Muscle of arm (tissue), 12 donors: ENCODE results near the gene BTBD19. TPM values are rescaled to one million over a fixed set of nuclear protein-coding genes. Genes with fewer than 3 reads are reported as not detected.
"Not testable (repeated sequence)": the region's sequence is repeated elsewhere in the genome, so short reads cannot be mapped to it uniquely, and the experiment has no call there.

ENCODE experiments used
- DNase-seq: peaks from one replicate; pipeline ENCODE4 v3.0.0-alpha.2; 2013
- polyA plus RNA-seq, 12 donors: library from polyadenylated mRNA; unstranded; fragments of 120-200 nt; gene quantifications; one replicate each; pipeline ENCODE4 v1.2.1, GENCODE V29; 2013; ENCODE audit not compliant: insufficient read length in 12 of 12

Gene BTBD19
- polyA plus RNA-seq, 12 donors, result 4.2 to 12.8 (median 6.9) TPM; not detected in 1

DNA sequence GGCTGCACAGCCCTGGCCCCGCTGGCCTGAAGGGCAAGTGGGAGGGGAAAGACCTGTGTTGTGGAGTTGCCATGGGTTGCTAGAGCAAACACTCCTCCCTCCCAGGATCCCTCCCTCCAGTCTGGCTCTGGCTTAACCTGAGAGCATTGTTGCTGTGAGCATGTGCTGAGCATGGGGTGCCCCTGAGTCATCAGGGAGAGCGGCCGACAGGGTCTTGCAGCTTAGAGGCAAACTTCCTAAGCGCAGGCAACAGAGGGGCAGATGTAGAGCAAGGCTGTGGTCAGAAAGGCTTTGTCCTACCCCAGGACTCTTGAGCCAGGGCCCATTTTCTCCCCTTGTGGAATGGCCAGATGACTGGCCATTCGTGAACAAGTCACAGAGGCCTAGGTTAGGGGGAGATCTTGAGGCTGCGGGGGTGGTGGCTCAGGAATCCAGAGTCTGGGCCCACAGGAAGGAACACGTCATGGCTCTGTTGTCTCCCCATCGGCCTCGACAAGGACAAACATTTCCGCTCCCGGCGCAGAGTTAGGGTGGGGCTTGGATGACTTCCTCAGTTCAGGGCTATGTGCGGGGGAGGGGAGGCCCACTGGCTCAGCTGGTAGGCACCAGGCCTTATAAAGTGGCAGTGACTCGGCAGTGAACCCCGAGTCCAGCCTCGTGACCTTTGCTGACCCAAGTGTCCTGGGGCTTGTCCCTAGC is 810 bp upstream of the BTBD19 start:
- peak; percentile 95 for DNase-seq

DNA sequence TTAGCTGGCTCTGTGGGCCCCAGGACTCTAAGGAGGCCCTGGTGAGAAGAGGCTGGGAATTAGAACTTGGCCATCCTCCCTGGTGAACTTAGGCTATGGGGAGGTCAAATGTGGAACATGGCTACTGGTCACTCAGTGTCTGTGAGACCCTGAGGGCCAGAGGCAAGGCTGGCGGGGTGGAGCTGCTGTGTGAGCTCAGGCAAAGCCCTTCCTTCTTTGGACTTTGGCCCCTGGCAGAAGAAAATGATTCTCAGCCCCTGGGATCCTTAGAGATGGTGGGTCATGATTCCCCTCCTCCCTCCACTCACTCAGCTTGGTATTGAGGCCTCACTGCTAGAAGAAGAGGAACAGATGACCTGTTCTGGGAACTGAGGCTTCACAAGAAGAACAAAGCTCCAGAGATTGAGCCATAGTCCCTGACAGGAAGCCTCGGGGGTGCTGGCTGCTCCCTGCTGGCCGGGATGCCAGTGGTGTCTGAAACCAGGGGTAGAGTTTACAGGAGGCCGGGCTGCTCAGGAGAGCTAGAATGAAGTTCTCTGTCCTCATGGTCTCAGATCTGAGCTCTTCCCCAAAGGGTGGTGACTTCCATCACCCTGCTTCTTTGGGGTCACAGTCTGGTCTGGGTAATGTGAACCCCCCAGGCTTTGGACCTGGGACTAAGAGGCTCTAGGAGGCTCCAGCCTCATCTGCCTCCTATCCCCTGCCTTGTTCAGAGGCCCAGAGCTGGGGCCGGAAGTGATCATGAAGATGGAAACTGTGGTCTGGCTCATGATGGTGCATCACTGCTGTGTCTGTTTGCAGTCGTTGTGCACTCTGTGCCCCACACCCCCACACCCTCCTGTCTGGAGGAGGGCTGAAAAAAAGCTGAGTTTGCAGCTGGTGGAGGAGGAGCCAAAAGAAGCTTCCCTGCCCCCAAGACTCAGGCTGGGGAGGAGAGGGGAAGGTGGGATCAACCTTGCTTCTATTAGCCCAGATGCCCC is 905 bp downstream of the BTBD19 start:
- peak; percentile 66 for DNase-seq

DNA sequence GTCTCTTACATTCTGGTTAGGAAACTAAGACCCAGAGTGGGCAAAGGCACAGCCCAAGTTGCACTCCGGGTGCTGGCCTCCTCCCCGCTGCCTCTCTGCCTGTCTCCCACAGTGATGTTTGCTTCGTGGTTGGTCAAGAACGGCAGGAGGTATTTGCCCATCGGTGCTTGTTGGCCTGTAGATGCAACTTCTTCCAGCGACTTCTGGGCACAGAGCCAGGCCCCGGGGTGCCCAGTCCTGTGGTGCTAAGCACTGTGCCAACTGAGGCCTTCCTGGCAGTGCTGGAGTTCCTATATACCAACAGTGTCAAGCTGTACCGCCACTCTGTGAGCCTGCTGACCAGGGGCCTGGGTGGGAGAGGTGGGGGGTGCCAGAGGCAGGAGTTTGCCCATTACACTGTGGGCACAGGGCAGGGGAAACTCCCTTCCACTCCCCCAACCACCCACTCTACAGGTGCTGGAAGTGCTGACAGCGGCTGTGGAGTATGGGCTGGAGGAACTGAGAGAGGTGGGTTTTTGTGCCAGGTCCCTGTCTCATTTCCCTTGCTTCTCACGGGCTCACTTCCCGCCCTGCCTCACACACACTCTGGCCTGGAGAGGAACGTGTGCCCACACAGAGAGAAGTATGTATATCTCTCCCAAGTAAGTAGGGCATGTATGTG is 1.9 kb downstream of the BTBD19 start:
- no peak for DNase-seq

DNA sequence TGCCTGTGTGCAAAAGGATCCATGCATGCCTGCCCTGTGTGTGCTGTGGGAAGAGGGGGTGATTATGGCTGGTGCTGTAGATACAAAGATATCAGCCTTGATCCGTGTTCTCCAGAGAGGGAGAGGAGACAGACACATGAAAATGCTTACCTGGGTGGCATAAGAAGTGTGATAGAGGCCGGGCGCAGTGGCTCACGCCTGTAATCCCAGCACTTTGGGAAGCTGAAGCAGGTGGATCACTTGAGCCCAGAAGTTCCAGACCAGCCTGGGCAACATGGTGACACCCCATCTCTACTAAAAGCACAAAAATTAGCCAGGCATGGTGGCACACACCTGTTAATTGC is 2.4 kb downstream of the BTBD19 start:
- DNase-seq, result not testable (repeated sequence)

DNA sequence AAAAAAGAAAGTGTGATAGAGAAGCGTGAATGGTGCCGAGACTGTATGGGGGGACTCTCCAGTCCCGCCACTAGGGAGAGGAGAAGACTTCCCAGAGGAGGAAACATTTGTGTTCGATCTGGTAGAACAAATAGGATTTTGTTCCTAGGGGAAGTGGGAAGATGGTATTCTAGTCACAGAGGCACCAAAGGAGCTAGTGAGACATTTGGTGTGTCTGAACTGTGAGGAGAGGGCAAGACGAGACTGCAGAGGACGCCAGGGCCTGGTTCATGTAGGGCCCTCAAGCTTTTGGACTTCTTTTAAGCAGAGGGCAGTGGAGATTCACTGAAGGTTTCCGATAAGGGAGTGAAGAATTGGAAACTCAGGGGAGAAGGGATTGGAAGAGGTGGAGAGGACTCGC is 2.9 kb downstream of the BTBD19 start:
- DNase-seq, result no peak

DNA sequence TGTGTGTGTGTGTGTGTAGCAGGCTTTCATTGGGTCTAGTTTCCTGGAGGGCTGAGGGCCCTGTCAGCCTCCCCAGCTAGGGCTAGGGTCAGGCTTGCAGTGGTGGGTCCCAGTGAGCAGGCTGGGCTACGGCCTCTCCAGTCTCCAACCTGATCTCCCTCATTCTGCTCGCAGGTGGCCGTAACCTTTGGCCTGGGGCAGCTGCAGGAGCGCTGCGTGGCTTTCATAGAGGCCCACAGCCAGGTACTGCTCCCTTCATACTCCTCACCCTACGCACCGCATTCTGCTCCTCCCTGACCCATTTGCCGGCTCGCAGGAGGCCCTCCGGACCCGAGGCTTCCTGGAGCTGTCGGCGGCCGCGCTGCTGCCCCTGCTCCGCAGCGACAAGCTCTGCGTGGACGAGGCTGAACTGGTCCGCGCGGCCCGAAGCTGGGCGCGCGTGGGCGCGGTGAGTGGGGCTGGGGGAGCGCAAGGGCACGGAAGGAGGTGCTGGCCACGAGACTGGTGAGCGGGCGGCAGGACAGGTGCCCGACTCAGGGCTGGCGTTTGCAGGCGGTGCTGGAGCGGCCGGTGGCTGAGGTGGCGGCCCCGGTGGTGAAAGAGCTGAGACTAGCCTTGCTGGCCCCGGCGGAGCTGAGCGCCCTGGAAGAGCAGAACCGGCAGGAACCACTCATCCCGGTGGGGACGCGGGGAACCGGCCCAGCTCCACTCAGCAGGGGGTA is 4.7 kb downstream of the BTBD19 start:
- no peak for DNase-seq

DNA sequence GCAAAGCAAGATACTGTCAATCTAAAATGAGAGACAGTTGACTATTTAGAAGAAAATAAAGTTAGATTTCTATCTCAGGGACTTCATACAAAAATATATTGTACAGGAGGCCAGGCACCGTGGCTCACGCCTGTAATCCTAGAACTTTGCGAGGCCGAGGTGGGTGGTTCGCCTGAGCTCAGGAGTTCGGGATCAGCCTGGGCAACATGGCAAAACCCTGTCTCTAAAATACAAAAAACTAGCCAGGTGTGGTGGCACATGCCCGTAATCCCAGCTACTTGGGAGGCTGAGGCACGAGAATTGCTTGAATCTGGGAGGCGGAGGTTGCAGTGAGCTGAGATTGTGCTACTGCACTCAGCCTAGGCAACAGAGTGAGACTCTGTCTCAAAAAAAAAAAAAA is 7.6 kb downstream of the BTBD19 start:
- DNase-seq, result not testable (repeated sequence)

DNA sequence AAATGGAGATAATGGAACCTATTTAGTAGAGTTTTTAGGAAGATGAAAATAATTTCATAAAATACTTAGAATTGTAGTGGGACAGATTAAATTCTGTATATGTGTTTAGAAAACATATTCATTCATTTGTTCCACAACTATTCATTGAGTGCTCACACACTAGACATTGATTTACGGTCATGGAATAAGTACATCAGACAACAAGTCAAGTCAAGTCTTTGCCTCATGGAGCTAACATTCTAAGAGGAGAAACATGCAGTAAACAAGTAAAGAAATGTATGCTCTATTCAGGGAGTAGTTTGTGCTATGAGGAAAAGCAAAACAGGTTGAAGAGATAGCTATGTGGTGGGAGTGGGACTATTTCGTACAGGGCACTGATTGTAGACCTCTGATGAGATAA is 9.0 kb downstream of the BTBD19 start:
- DNase-seq, result no peak

DNA sequence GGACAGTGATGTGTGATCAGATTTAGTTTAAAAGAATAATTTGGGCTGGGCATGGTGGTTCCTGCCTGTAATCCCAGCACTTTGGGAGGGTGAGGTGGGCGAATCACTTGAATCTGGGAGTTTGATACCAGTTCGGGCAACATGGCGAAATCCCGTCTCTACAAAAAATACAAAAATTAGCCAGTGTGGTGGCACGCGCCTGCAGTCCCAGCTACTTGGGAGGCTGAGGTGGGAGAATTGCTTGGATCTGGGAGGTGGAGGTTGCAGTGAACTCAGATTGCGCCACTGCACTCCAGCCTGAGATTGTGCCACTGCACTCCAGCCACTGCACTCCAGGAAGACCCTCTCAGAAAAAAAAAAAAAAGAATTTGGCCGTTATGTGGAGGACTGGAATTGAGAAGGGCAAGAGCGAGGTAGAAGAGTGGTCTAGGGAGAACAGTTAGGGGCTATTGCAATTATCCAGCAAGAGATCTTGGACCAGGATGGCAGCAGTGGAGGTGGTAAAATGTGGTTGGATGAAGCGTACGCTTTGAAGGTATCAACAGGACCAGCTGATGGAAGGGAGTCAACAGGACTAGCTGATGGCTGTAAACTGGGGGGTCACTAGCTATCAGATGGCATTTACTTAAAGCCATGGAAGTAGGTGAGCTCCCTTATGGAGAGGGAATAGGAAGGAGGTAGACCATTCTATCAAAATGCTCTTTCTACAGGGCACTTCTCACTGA is 9.6 kb downstream of the BTBD19 start:
- no peak for DNase-seq

DNA sequence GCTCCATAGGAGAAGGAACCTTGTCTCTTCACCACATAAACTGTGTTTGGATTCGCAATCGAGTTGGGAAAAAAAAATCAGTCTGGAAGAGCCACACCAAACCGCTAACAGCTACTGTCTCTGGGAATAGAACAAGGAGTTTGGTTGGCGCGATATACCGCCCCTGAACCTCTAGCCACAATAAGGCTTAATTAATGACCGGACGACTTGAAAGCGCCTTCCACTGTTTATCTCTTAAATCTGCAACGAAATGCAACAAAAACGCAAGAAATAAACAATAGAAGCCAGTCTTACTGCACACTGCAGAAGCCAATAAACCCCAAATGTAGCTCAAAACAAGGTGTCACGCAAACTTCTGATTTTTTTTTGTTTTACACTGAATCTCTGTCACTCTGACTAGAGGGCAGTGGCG is 10.9 kb downstream of the BTBD19 start:
- no peak for DNase-seq

DNA sequence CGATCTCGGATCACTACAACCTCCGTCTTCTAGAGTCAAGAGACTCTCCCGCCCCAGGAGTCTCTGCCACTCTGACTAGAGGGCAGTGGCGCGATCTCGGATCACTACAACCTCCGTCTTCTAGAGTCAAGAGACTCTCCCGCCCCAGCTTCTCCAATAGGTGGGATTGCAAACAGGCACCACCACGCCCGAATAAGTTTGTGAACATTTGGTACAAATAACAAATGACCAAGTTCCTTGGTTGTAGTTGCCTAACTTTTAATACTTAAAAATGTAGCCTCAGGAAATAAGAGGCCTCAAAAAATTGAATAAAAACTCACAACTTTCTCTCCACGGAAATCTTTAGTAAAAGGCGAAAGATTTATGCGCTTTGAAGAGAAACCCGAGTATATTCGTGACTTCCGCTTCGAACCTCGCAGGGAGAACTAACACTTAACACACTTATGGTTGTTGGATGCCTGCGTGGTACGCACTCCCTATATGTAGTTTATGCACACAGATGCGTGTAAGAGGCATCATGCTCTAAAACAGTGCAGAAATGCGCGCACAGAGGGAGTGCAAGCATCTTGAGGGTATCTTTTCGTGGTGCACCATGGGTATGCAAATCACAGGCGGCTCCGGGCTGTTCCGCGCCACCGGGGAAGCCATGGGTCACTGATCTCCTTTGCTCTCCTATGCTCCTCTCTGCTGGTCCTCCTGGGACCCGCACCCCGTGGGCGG is 11.4 kb downstream of the BTBD19 start:
- peak; percentile 86 for DNase-seq

DNA sequence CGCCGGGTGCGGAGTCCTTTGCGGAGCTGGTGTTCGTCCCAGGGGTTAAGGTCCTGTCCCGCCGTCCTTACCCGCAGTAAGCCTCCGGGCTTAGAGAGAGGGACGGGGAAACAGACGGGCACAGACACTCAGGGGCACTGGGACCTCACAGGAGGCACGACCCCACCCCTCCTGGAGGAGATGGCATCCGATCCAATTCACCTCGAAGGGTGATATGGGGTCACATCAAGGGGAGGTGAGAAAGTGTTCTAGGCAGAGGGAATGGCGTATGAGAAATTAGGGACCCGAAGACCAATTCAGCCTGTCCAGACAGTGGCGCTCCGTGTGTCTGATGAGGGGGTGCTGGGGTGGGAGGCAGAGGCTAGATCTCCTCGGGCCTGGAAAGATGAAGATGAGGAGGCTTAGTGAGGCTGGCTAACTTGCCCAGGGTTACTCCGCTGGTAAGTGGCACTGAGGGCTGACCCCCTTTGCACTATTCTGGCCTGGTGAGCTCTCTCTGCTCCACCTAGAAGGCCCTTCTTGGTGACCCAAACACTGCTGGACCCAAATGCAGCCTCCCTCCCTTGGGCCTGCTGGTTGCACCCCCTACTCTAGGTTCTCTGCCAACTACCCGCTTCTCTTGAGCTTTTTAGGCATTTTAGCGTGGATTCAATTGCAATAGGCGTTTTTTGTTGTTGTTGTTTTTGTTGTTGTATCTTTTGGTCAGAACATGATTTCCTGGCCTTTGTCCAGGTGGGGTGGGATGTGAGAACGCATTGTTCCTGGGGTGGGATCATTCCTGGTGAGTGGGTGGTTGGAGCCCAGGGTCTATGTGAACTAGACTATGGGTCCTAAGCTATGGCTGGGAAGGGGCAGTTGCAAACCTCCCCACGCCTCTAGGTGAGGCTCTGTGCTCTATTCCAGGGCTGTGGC is 12.3 kb downstream of the BTBD19 start:
- DNase-seq, result no peak

DNA sequence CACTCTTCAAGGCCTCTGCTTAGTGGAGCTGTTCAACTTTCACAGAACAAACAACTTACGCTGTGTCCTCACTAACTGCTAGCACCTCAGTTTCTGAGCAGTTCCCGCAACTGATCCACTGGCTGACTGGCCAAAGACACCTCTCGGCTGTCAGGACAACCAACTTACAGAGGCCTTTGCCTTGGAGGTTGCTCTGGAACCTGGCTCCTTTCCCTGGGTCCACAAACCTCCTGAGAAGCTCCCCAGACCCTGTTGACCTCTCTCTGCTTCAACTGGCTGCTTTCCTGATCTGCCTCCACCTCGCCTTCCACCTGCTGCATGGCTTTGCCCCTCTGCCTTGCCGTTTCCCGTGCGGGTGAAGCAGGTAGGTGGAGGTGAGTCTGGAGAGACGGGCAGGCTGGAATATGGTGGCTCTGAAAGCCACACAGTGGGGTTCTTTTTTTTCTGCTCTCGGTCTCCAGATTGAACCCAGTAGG is 13.0 kb downstream of the BTBD19 start:
- no peak for DNase-seq

DNA sequence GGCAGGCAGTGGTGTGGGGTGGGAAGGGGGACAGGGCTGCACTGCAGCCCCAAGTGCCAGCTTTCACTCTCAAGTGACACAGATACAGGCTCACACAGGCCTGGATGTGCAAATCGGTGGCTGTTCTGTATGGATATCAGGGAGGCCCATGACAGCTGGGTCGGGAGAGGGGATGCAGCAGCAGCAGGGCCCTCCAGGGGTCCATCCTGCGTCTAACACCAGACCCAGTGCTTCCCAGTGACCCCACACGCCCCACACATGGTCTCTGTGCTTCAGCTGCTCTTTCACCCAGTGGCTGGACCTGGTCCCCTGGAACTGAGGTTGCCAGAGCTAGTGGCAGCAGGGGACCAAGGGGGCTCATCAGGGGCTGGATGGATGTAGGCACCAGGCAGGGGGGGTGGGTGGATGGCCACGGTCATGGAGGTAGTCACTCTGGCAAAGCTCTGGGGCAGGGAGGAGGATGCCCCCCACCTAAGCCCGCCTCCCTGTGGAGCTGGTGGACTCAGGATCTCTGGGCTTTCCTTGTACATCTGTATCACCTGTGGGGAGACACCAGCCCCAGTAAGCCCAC is 13.9 kb downstream of the BTBD19 start:
- DNase-seq, result no peak

DNA sequence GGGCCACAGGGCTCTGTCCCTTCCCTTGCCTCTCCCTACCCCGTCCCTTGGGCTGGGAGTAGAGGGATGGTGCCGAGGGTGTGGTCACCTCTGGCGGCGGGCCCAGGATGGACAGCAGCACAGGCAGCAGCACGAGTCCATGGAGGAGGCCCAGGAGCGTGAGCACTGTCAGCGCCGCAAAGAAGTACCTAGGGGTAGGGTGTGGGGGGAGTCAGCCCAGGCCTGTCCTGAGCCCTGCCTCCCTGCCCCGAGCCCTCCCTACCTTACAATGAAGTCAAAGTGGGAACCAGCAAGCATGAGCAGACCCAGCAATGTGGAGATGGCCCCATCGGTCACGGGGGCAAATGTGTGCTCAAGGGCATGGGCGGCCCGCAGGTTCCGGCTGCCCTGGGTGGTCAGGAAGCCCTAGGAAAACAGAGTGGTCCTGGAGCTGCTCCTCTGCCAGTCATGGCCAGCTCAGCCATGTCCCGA is 14.7 kb downstream of the BTBD19 start:
- DNase-seq, result no peak

DNA sequence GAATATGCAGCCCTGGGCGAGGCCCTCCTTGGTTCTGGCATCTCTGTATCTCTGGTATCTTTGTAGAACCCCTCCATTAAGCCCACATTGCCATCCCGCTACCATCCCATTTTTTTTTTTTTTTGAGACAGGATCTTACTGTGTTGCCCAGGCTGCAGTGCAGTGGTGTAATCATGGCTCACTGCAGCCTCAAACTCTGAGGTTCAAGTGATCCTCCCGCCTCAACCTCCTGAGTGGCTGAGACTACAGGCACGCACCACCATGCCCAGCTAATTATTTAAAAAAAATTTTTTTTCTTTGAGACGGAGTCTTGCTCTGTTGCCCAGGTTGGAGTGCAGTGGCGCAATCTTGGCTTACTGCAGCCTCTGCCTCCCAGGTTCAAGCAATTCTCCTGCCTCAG is 16.1 kb downstream of the BTBD19 start:
- DNase-seq, result not testable (repeated sequence)

DNA sequence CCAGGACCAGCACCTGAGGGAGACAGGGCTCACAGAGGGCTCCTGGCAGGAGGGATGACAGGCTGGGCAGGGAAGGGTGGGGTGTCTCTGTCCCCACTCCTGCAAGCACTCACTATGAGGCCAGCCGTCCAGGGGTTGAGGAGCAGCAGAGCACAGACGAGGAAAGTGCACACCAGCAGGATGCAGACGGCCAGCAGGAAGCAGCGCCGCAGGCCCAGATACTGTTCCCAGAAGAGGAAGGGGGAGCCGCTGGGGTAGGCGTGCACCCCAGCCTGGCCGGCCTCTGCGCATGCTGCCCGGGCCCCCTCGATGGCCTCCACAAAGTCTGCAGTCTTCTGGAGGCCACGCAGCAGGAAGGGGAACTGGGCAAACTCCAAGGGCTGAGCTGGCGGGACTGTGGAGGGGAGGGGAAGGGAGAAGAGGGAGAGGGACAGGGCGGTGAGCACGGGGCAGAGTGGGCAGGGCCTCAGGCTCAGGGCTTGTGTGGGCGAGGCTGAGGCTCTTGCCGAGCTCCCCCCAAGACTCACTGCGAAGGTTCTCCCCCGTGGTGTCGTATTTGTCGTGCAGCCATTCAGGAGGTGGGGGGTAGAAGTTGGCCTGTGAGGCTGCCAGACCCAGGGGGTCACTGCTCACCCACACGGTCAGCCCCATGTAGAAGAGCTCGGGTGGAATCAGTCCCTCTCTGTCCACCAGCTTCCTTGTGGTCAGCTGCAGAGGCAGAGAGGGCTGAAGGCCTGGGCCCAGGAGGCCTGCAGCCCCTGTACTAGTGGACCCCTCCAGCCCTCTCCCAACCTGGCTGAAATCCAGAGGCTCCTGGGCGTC is 18.3 kb downstream of the BTBD19 start:
- peak; percentile 69 for DNase-seq
